OCI-LY1 (cell line): ENCODE measurements around the gene MT1X.

Experiments
- H2AFZ ChIP-seq: fragments of 200-600 bp; sonication (generic), shearing (Covaris generic); 2 replicates; pipeline ENCODE4 v1.6.0; 2014; ENCODE audit warnings: antibody characterized with exemption, mild to moderate bottlenecking, low read length
- H3F3A ChIP-seq: fragments of 200-600 bp; sonication (generic), shearing (Covaris generic); 2 replicates; pipeline ENCODE4 v1.6.0; 2014; ENCODE audit warnings: mild to moderate bottlenecking, antibody characterized with exemption, low read length, moderate library complexity; ENCODE audit not compliant: insufficient read depth
- H3K27ac ChIP-seq: fragments of 200-600 bp; sonication (generic); 2 replicates; pipeline ENCODE4 v1.5.1; 2014; ENCODE audit warnings: low read length, mixed run types, mild to moderate bottlenecking, low read depth; ENCODE audit not compliant: poor library complexity, severe bottlenecking
- H3K27me3 ChIP-seq: fragments of 200-600 bp; sonication (generic); 2 replicates; pipeline ENCODE4 v1.6.0; 2014; ENCODE audit warnings: antibody characterized with exemption, mild to moderate bottlenecking, low read length, moderate library complexity; ENCODE audit not compliant: insufficient read depth
- H3K36me3 ChIP-seq: fragments of 200-600 bp; sonication (generic); 2 replicates; pipeline ENCODE4 v1.6.1; 2014; ENCODE audit warnings: mild to moderate bottlenecking, antibody characterized with exemption, low read length, moderate library complexity, mixed read lengths; ENCODE audit not compliant: insufficient read depth
- H3K4me1 ChIP-seq: fragments of 200-600 bp; sonication (generic); 2 replicates; pipeline ENCODE4 v1.5.1; 2014; ENCODE audit warnings: mild to moderate bottlenecking, low read length, moderate library complexity; ENCODE audit not compliant: insufficient read depth, severe bottlenecking
- H3K4me2 ChIP-seq: fragments of 200-600 bp; sonication (generic), shearing (Covaris generic); 2 replicates; pipeline ENCODE4 v1.6.1; 2014; ENCODE audit warnings: low read length
- H3K4me3 ChIP-seq: fragments of 200-600 bp; sonication (generic); 2 replicates; pipeline ENCODE4 v1.5.1; 2014; ENCODE audit warnings: low read length, low read depth, mild to moderate bottlenecking, mixed read lengths; ENCODE audit not compliant: poor library complexity, severe bottlenecking
- H3K79me2 ChIP-seq: fragments of 200-600 bp; shearing (Covaris generic); 2 replicates; pipeline ENCODE4 v1.6.1; 2016; ENCODE audit warnings: mixed run types, low read length, mixed read lengths; ENCODE audit not compliant: insufficient read depth
- H3K9ac ChIP-seq: fragments of 200-600 bp; sonication (generic), shearing (Covaris generic); 2 replicates; pipeline ENCODE4 v1.6.1; 2014; ENCODE audit warnings: mild to moderate bottlenecking, low read length, mixed read lengths
- H3K9me2 ChIP-seq: fragments of 200-600 bp; sonication (generic), shearing (Covaris generic); 2 replicates; pipeline ENCODE4 v1.6.1; 2014; ENCODE audit warnings: low read depth, mild to moderate bottlenecking, low read length, mixed read lengths
- H3K9me3 ChIP-seq: fragments of 200-600 bp; shearing (Covaris generic); 2 replicates; pipeline ENCODE4 v1.6.1; 2014; ENCODE audit warnings: low read length, mixed read lengths
- H4K20me1 ChIP-seq: fragments of 200-600 bp; sonication (generic), shearing (Covaris generic); 2 replicates; pipeline ENCODE4 v1.6.0; 2016; ENCODE audit warnings: mild to moderate bottlenecking, low read length; ENCODE audit not compliant: insufficient read depth
- CTCF ChIP-seq: fragments of 200-600 bp; sonication (generic), shearing (Covaris generic); IDR thresholded peaks from 2 replicates; pipeline ENCODE4 v1.5.1; 2017; ENCODE audit warnings: mild to moderate bottlenecking, antibody characterized with exemption, low read length, moderate library complexity, mixed read lengths
- EZH2 ChIP-seq: fragments of 200-600 bp; sonication (generic), shearing (Covaris generic); IDR thresholded peaks from 2 replicates; pipeline ENCODE4 v1.8.0; 2017; ENCODE audit warnings: borderline replicate concordance, mixed run types, mild to moderate bottlenecking, antibody characterized with exemption, low read length, moderate library complexity, mixed read lengths

MT1X gene

GRCh38 chr16:56649271-56649670, 33.0 kb upstream of the MT1X start:
- H3K4me3 ChIP-seq, result no peak overlapping the region
- H3K36me3 ChIP-seq, result no peaks in the 10 kb centered on the region
- H3K9me2 ChIP-seq, result no peaks in the 10 kb centered on the region
- H3K9me3 ChIP-seq, result no peaks in the 10 kb centered on the region
- no peaks in the 10 kb centered on the region for H3F3A ChIP-seq
- H3K79me2 ChIP-seq, result no peaks in the 10 kb centered on the region
- no peak overlapping the region for H3K27ac ChIP-seq
- H3K27me3 ChIP-seq, result peaks cover 7% of the 10 kb centered on the region; the same call in 1 of the 2 replicates
- no peak overlapping the region for H3K9ac ChIP-seq
- no peak overlapping the region for H3K4me2 ChIP-seq
- peaks cover 10% of the 10 kb centered on the region for H3K4me1 ChIP-seq
- no peak overlapping the region for H2AFZ ChIP-seq
- no peaks in the 10 kb centered on the region for H4K20me1 ChIP-seq
- TF ChIP-seq EZH2, result no peak
- TF ChIP-seq CTCF, result no peak

- TF ChIP-seq EZH2, result no peak
- no peak overlapping the region for H2AFZ ChIP-seq
- H3K4me2 ChIP-seq, result no peak overlapping the region
- no peaks in the 10 kb centered on the region for H3F3A ChIP-seq
- H3K9me3 ChIP-seq, result no peaks in the 10 kb centered on the region
- peaks cover 7% of the 10 kb centered on the region; the same call in 1 of the 2 replicates for H3K27me3 ChIP-seq
- peaks cover 10% of the 10 kb centered on the region for H3K4me1 ChIP-seq
- no peaks in the 10 kb centered on the region for H3K36me3 ChIP-seq
- no peak overlapping the region for H3K27ac ChIP-seq
- no peaks in the 10 kb centered on the region for H4K20me1 ChIP-seq
- H3K9me2 ChIP-seq, result no peaks in the 10 kb centered on the region
- no peak overlapping the region for H3K9ac ChIP-seq
- no peak overlapping the region for H3K4me3 ChIP-seq
- no peaks in the 10 kb centered on the region for H3K79me2 ChIP-seq
These were observed 32.5 kb upstream of the MT1X start for GRCh38 chr16:56649820-56650219.

GRCh38 chr16:56651586-56651985, 30.7 kb upstream of the MT1X start, which contains the start of gene MT1B:
Gene MT1B, plus strand, starts transcription at chr16:56651886. Its CDS starts 68 bp downstream, at chr16:56651954.
- H3K9me3 ChIP-seq, result no peaks in the 10 kb centered on the region
- no peak for TF ChIP-seq EZH2
- TF ChIP-seq CTCF, result no peak

GRCh38 chr16:56652600-56652999, 29.7 kb upstream of the MT1X start:
- no peaks in the 10 kb centered on the region for H3K9me3 ChIP-seq
- H3K79me2 ChIP-seq, result no peaks in the 10 kb centered on the region
- H3K36me3 ChIP-seq, result no peaks in the 10 kb centered on the region
- peaks cover 7% of the 10 kb centered on the region; the same call in 1 of the 2 replicates for H3K27me3 ChIP-seq
- no peak overlapping the region for H2AFZ ChIP-seq
- no peaks in the 10 kb centered on the region for H3F3A ChIP-seq
- no peaks in the 10 kb centered on the region for H3K9me2 ChIP-seq
- peaks cover 15% of the 10 kb centered on the region for H3K4me1 ChIP-seq
- H3K4me3 ChIP-seq, result no peak overlapping the region
- H3K4me2 ChIP-seq, result no peak overlapping the region
- TF ChIP-seq EZH2, result no peak
- no peak for TF ChIP-seq CTCF
- no peaks in the 10 kb centered on the region for H4K20me1 ChIP-seq
- H3K9ac ChIP-seq, result no peak overlapping the region; the same call in 1 of the 2 replicates
- no peak overlapping the region for H3K27ac ChIP-seq

More at GRCh38 chr16:56651586-56651985, 30.7 kb upstream of the MT1X start, which contains the start of gene MT1B:
- Histone ChIP-seq H3K79me2 (no peaks in the 10 kb centered on the region), H3K9me2 (no peaks in the 10 kb centered on the region), H2AFZ (no peak within 1 kb of the TSS), H3K27ac (no peak within 1 kb of the TSS), H3K27me3 (peaks cover 7% of the 10 kb centered on the region; the same call in 1 of the 2 replicates), H3K9ac (no peak within 1 kb of the TSS; the same call in 1 of the 2 replicates), H3K36me3 (no peaks in the 10 kb centered on the region), H3K4me2 (no peak within 1 kb of the TSS), H3K4me1 (peaks cover 10% of the 10 kb centered on the region), H4K20me1 (no peaks in the 10 kb centered on the region), H3K4me3 (no peak within 1 kb of the TSS), H3F3A (no peaks in the 10 kb centered on the region)
